ENCODE measurements around the gene SIGLEC8.
"Not testable (repeated sequence)": the region's sequence is repeated elsewhere in the genome, so short reads cannot be mapped to it uniquely, and the experiment has no call there.

The SIGLEC8 gene

DNA sequence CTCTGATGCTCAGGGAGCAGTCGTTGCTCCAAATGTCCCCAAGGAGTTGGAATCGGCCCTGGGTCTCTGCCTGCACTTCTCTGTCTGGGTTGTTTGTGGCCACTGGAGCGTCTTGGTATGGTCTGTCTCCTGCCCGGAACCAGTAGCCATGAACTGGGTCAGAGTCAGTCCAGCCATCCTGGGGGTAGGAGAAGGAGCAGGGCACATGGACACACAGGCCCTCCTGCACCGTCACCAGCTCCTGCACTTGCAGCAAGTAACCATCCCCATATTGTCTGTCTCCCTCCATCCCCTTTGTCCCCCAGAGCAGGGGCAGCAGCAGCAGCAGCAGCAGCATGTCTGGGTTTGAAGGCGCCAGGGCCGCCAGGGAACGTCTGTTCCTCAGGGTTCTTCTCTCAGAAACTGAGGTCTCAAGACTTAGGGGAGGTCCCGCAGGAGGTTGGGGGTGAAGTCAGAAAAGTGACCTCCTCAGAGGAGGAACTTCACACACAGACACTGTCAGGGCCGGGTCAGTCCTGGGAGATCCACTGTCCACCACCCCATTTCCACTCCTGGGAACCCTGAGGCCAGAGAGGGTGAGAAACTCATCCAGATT lies at the start of gene SIGLEC8:
Gene SIGLEC8, minus strand, starts transcription at position 404 of the 595 bp plus-strand sequence. Its CDS starts 67 bp downstream, at position 337.
- DNase-seq (ENCODE audit: low read depth), result no peak

DNA sequence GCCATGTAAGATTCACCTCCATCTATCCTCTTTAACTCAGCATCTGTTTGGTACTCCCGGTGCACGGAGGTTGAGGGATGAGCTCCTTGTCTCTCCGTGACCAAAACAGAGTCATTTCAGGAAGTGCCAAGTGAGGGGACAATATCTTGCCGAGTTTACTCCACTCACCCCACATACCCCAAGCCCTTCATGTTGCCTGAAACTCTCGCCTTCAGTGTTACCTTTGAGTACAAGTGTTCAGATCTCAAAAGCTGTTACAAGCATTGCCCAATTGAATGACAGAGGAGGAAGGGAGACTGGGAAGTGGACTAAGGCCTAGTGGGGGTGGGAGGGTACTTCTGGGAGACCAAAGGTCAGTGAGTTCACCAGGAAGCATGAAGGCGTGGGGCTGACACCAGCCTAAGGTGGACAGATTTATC lies 49.4 kb upstream of the SIGLEC8 start:
- DNase-seq (ENCODE audit: low read depth), result no peak

DNA sequence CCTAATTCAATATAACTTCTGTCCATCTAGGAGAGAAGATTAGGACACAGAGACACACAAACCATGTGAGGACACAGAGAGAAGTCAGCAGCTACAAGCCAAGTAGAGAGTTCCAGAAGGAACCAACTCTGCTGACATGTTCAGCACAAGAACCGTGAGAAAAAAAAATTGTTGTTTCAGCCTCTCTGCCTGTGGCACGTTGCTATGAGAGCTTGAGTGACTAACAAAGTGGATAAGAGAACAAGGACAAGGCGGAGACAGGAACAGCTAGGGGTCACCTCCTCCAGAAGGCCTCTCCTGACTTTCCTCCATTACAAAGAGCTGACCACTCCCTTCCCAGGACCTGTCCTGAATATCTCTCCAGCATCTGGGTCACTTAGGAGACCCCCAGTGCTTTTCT lies 48.9 kb upstream of the SIGLEC8 start:
- DNase-seq (ENCODE audit: low read depth), result no peak

DNA sequence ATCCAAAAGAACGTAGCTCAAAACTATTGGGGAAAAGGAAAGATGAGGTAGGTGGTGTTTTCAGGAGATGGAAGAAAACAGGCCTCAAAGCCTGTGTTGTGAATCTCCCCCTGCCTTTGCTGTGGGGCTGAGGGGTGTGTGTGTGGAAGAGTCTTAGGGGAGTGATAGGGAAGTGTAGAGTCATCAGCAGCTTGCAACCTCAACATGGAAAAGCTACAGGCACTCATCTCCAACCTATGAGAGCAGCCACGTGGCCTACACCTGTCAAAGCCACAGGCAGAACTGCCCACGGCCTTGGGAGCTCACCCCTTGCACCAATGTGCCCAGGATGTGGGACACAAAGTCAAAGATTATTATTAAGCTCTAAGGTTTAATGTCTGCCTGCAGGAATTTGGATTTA lies 47.6 kb upstream of the SIGLEC8 start:
- DNase-seq (ENCODE audit: low read depth), result no peak

DNA sequence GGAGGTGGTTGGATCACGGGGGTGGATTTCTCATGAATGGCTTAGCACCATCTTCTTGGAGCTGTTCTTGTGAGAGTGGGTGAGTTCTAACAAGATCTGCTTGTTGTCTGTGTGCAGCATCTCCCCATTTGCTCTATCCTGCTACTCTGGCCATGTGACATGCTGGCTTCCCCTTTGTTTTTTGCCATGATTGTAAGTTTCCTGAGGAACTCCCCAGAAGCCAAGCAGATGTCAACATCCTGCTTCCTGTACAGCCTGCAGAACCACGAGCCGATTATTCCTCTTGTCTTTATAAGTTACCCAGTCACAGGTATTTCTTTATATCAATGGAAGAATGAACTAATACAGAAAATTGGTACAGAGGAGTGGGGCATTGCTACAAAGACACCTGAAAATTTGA lies 45.6 kb upstream of the SIGLEC8 start:
- no peak for DNase-seq (ENCODE audit: low read depth)

DNA sequence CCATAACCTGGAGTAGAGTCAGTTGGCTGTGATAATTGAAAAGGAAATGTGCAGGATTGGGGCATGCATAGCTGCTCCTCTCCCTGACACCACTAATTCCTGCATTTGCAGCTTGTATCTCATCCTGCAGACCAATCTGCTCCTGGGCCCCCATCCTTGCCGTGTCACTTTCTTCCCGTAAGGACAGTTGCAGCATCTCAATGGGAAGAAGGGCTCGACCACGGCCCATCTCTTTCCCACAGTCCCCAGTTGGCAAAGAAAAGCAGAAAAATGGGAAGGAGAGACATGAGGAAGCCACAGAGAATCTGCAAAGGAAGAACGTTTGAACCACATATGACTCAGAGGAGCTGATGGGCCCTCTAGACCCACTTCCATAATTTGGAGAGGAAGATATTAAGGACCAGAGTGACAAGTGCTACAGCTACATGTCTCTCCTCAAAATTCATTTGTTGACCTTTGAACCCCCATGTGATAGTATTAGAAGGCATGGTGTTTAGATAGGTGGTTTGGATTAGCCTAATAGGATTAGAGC lies 45.1 kb upstream of the SIGLEC8 start:
- DNase-seq (ENCODE audit: low read depth), result no peak

DNA sequence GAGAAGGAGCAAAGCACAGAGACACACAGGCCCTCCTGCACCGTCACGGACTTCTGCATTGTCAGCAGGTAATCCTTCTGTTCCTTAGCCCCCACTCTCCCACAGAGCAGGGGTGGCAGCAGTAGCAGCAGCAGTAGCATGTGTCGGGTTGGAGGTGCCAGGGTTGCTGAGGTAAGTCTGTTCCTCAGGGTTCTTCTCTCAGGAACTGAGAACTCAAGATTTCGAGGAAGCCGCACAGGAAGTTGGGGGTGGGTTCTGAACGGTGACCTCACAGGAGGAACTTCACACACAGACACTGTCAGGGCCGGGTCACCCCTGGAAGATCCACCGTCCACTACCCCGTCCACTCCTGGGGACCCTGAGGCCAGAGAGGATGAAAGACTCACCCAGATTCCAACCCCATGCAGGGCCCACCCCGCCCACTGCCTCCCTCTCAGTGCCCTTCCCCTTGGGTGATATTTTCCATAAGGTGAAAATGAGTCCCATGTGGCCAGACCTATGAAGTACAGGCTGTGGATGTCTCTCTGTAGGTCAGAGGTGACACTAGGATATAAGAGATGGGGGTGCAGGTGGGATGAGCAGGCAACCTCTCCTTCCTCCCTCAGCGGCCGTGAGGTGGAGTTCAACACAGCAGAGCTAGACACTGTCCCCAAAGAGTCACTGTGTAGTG lies 43.5 kb upstream of the SIGLEC8 start, which contains the start of gene SIGLEC12:
Gene SIGLEC12, minus strand, starts transcription at position 207 of the 670 bp plus-strand sequence. Its CDS starts 67 bp downstream, at position 140.
- no peak for DNase-seq (ENCODE audit: low read depth)

DNA sequence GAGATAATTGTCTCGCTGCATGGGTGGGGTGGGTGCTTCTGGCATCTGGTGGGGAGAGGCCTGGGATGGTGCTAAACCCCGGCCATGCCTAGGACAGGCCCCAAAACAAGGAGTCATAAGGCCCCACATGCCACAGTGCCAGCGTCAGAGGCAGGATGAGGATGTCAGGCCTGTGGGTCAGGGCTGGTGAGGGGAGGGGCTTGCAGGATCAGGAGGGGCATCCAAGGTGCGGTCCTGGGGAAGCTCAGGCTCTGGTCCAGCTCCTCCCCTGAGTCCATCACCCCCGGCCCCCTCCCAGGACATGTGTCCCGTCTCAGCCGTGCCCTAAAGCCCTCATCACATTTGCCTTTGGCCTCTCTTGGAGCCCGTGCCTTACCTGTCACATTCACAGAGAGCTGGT lies 42.7 kb upstream of the SIGLEC8 start:
- not testable (repeated sequence) for DNase-seq (ENCODE audit: low read depth)

DNA sequence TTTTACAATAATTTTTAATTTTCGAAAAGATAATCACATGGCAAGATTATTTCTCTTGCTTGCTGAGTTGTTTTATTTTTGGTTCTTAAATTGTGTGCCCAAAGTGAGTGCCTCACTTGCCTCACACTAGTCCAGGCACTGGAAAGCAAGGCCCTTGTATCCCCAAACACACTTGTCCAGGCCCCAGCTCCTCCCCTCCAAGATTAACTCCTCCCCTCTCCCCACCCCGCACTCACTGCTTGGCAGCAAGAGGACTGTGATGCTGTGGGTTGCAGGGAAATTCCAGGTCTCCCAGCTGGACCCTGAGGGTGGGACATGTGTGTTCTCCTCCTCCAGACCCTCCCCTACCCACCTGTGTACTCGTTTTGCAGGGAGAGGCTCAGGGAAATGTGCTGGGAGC lies 39.4 kb upstream of the SIGLEC8 start:
- no peak for DNase-seq (ENCODE audit: low read depth)

DNA sequence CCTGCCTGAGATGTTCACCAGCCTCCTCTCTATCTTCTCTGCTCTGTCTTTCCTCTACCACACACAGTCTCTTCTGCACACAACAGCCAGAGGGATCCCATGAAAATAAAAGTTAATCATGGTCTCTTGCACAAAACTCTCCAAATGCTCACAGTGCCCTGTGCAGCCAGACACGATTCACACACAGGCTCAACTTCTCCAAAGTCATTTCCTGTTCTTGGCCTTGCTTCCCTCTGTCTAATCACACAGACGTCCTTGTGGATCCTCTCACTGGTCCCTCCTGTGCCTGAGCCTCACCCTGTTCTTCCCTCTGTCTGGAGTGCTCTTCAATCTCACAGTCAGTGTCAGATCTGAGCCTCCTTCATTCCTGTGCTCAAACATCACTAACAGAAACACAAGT lies 35.5 kb upstream of the SIGLEC8 start:
- no peak for DNase-seq (ENCODE audit: low read depth)

DNA sequence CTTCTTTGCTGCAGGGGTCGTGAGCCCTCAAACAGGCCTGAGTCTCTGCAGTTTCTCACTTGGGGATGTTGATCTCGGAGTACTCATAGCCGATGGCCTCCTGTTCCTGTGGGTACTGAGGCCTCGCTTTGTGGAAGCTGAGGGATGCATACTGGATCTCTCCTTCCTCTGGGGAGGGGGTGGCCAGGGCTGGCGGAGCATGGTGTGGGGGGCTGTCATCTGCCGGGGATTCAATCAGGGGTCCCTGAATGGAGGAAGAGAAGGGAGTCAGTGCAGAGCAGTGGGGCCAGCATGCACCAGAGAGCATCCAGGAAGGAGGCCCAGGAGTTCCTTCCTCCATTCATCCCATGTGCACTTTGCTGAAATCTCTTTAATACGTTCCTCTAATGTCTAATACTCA lies 33.3 kb upstream of the SIGLEC8 start:
- DNase-seq (ENCODE audit: low read depth), result no peak

DNA sequence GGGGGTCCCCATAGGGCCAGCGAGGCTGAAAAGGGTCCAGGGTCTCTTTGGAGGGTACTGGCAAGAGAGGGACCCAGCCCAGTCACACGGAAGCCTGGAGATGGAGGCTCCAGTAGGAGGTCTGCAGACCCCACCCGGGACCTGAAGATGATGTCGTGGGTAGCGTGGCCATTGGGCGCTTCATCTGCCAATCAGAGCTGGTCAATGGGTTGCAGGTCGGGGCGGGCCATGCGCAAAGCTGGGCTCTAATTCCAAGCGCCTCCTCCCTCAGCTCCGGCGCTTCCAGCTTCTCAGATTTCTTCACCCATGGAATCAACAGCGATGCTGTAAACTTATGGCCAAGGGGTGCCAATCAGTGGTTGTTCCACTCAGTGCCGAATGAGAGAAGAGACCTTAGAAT lies 32.4 kb upstream of the SIGLEC8 start:
- DNase-seq (ENCODE audit: low read depth), result no peak

DNA sequence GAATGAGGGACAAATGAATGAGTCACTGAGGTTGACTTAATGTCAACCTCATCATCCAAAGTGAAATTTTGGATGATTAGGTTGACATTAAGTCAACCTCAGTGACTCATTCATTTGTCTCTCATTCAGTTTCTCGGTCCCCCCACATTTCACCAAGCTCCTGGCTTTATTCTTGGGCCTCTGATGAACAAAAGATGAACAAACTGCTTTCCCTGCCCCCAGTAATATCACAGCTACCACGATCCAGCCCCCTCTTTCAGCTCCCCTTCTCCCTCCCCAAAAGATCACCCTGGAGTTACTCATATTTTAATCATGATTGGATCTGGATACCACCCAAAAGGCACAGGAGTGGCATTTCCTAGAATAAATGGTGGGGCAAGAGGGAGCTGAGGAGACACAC lies 30.9 kb upstream of the SIGLEC8 start:
- no peak for DNase-seq (ENCODE audit: low read depth)

DNA sequence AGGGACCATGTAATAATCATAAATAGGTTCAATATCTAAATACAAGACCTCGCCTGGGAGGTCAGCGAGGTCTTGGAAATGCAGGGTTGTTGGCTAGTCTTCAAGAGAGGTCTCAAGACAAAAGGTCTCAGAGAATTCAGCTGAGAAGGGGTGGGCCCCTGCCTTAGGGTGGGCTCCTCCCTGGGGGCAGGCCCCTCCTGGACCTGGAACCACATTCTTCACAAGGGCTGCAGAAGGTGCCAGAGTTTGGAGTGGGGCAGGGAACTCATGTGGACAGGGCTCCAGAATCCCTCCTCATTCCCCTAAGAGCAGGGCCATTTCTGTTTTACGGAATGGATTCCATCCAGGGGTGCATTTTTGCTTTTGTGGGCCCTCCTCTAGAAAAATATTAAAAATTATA lies 30.2 kb upstream of the SIGLEC8 start:
- DNase-seq (ENCODE audit: low read depth), result no peak

DNA sequence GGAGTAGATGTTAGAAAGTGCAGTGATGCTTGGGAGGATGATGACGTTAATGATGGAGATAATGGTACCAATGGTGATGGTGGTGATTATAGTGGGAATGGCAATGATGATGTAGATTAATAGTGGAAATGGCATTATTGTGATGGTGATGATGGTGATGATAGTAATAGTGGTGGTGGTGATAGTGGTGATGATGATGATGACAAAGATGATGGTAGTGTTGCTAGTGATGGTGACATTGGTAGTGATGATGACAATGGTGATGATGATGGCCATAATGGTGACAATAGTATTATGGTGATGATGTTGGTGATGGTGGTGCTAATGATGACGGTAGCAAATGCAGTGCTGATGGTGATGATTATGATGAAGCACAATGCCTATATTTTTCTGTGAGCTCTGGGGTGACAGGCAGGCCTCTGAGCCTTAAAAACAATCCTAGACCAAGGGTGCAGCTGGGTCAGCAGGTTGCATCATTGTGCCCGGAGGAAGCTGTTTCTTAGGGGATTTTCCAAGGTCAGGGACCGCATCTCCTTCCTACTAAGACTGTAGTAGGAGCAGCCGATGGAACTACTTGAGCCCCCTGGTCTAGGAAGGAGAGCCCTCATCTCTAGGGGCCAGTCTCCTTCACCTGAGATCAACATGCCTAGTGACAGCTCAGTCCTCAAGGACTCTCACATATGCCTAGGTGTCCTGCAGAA lies 27.9 kb upstream of the SIGLEC8 start:
- DNase-seq (ENCODE audit: low read depth), result no peak

DNA sequence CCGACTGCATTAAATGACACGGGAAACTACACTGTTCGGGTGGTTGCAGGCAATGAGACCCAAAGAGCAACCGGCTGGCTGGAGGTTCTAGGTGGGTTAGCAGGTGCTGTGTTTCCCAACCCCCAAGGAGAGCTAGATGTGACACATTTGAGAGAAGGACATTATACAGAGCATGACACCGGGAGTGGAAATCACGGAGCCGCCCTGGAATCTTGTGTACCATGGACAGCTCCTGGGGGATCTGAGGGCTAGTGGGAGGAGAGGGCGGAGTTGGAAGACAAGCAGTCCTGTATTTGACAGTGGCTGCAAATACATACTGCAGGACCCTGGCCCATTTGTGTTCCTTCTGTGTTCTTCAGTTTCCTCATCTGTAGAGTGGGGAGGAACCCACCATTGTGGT lies 22.3 kb upstream of the SIGLEC8 start:
- DNase-seq (ENCODE audit: low read depth), result no peak

DNA sequence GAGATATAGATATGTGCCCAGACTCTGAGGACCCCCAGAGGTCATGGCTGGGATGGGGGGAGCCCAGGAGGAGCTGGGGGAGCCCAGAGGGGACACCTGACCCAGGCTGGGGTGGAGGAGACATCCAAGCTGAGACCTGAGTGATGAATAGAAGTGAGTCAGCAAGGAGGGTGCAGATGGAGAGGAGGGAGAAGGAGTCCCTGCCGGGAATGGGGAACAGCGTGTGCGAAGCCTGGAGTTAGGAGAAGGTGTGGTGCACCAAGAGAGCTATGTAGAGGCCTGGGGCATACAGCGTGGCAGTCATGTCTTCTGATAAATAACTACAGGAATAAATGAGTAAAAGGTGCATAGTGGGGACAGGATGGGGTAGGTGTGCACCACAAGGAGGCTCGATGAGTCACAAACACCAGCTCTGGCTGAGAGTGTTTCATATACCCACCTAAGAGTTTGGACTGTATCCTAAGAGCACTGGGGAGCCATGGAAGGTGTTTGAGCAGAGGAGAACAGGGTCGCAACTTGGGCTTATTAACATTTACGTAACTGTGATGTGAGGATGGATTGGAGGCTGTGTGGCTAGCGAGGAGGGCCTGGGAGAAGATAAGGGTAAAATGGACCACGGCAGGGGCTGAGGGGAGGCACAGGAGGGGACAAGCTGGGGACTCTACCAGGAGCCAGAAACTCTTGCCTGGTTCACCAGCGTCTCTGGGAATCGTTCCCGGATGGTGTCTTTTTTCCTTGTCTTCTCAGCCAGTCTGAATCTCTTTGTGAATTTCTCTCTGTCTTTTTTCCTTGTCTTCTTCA lies 21.5 kb upstream of the SIGLEC8 start:
- no peak for DNase-seq (ENCODE audit: low read depth)

DNA sequence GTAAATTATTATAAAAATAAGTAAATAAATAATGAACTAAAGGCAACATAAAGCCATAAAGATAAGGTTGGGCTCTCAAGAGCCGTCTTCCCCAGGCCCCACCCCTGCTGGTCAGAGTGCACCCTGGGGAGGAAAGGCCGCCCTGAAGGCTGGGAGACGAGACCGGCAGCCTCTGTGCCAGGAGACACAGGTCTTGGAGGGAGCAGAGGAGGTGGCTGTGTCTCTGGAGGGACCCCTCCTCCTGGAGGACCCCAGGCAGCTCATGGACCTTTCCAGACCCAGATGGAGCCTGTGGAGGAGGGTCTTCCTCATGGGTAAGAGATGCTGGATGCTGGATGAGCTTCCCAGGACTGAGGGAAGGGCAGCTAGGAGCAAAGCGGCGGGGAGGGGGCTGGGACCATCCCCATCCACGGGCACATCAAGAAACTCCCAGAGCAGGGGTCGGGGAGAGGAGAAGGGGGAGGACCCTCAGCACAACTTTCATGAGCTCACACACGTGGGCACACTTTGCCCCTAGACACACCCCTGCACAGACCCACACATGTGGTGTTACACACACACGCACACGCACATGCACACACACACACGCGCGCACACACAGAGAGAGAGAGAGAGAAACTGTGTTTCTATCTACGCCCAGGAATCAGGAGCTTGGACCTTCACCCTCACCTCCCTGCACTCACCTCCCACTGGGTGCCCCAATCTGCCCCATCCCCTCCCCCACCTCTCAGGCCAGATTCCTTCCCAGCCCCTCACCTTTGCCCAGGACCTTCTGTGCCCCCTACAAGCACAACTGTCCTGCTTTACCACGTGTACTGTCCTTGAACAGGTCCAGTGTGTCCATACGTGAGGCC lies 20.4 kb upstream of the SIGLEC8 start, which contains the start of gene CEACAM18:
Gene CEACAM18, plus strand, starts transcription at position 159 of the 854 bp plus-strand sequence.
- no peak for DNase-seq (ENCODE audit: low read depth)

DNA sequence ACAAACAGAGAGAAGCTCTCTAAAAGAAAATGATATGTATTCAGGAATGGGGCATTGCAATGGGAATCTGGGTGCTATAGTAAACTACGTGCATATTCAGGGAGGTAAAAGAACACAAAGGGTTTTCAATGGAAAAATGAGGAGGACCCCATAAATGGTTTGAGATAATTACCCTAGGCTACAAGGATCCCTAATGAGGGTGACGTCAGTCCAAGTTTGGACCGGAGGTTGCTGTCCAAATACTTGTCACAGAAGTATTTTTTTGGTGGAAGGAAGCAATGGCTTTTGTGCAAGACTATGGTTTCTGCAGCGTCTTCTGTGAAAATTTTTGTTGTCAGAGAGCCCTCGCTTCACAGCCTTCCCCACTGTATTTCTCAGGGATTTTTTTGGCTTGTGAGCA lies 19.1 kb upstream of the SIGLEC8 start:
- no peak for DNase-seq (ENCODE audit: low read depth)

DNA sequence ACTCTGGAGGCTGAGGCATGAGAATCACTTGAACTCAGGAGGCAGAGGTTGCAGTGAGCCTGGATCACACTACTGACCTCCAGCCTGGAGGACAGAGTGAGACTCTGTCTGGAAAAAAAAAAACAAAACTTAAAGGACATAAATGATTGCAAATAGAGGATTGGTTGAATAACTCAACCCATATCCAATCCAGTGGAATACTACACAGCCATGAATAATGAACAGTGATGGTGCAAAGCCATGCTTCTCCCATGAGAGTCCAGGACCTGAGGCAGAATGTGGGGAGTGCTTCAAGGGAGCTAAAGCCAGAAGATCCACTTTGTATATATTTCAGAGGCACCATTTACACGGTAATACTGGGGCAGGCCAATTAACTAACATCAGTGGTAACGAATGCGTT lies 17.9 kb upstream of the SIGLEC8 start:
- no peak for DNase-seq (ENCODE audit: low read depth)
